Activated T-cell treated with anti-CD3 and anti-CD28 coated beads, Interleukin-2, amount 50 U/mL, for 4 hours (primary cell): ENCODE data around the gene SWAP70. TPM values are rescaled to one million over a fixed set of nuclear protein-coding genes. Genes with fewer than 3 reads are reported as not detected.

Experiments
- ATAC-seq, 2 donors: fragments of 200-7000 bp; cut with Tn5 transposase; one replicate each; pipeline ENCODE4 v1.10.0; 2021
- DNase-seq: peaks from one replicate; pipeline ENCODE4 v3.0.0-alpha.2; 2020
- H3K27me3 Mint-ChIP-seq: one replicate; pipeline ENCODE4 v1.8.0; 2021; ENCODE audit warnings: low read depth, mixed read lengths
- H3K36me3 Mint-ChIP-seq: one replicate; pipeline ENCODE4 v1.8.0; 2022; ENCODE audit warnings: mixed read lengths; ENCODE audit not compliant: insufficient read depth
- H3K4me1 Mint-ChIP-seq: one replicate; pipeline ENCODE4 v1.8.0; 2021; ENCODE audit warnings: low read depth, mixed read lengths
- H3K4me3 Mint-ChIP-seq: one replicate; pipeline ENCODE4 v1.8.0; 2021; ENCODE audit warnings: mild to moderate bottlenecking, moderate library complexity, mixed read lengths
- H3K9me3 Mint-ChIP-seq: one replicate; pipeline ENCODE4 v1.8.0; 2021; ENCODE audit warnings: mixed read lengths
- total RNA-seq, 3 donors: library from RNA; stranded (reverse); gene quantifications; one replicate each; pipeline ENCODE4 v1.2.1, GENCODE V29; 2021

SWAP70 gene
- total RNA-seq, 3 donors from 2014 or later, result 4.6 to 10.0 (median 6.8) TPM

GRCh38 chr11:9633679-9634078 is 30.2 kb upstream of the SWAP70 start:
- no peak for ATAC-seq
- H3K4me1 Mint-ChIP-seq, result no peaks in the 10 kb centered on the region
- H3K27me3 Mint-ChIP-seq, result peaks cover 3% of the 10 kb centered on the region
- H3K4me3 Mint-ChIP-seq, result no peak overlapping the region
- no peaks in the 10 kb centered on the region for H3K36me3 Mint-ChIP-seq
- DNase-seq, result no peak
- H3K9me3 Mint-ChIP-seq, result no peaks in the 10 kb centered on the region

GRCh38 chr11:9636691-9637090 is 27.2 kb upstream of the SWAP70 start:
- no peak overlapping the region for H3K4me3 Mint-ChIP-seq
- no peaks in the 10 kb centered on the region for H3K36me3 Mint-ChIP-seq
- H3K9me3 Mint-ChIP-seq, result no peaks in the 10 kb centered on the region
- H3K27me3 Mint-ChIP-seq, result peaks cover 2% of the 10 kb centered on the region
- no peak for DNase-seq
- no peaks in the 10 kb centered on the region for H3K4me1 Mint-ChIP-seq
- ATAC-seq, result no peak

DNA sequence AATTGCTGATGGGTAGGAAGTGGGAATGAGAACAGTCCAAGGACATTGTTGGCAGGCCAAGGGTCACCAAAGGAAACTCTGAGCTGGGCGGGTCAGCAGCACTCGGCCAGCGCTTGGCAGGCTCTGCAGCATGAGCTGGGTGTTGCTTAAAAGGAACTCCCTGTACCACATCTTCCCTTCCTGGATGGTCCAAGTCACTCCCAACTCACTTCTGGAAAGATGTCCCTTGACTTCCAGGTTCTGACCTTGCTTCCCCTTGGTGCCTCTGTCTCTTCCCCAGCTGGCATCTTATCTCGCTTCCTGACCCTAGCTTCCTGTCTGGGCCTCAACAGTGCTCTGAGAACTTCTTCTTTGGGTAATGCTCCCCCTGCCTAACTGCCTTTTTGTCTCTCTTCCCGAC is 24.8 kb upstream of the SWAP70 start:
- ATAC-seq, result no peak

GRCh38 chr11:9639985-9640384 is 23.9 kb upstream of the SWAP70 start:
- H3K27me3 Mint-ChIP-seq, result peaks cover 2% of the 10 kb centered on the region
- H3K4me3 Mint-ChIP-seq, result no peak overlapping the region
- no peak for ATAC-seq
- no peaks in the 10 kb centered on the region for H3K4me1 Mint-ChIP-seq
- no peak for DNase-seq
- no peaks in the 10 kb centered on the region for H3K9me3 Mint-ChIP-seq
- H3K36me3 Mint-ChIP-seq, result no peaks in the 10 kb centered on the region

More for the DNA sequence above, 24.8 kb upstream of the SWAP70 start:
- H3K36me3 Mint-ChIP-seq, result no peaks in the 10 kb centered on the region
- DNase-seq, result no peak
- H3K4me1 Mint-ChIP-seq, result no peaks in the 10 kb centered on the region
- H3K27me3 Mint-ChIP-seq, result peaks cover 2% of the 10 kb centered on the region
- no peaks in the 10 kb centered on the region for H3K9me3 Mint-ChIP-seq
- H3K4me3 Mint-ChIP-seq, result no peak overlapping the region

DNA sequence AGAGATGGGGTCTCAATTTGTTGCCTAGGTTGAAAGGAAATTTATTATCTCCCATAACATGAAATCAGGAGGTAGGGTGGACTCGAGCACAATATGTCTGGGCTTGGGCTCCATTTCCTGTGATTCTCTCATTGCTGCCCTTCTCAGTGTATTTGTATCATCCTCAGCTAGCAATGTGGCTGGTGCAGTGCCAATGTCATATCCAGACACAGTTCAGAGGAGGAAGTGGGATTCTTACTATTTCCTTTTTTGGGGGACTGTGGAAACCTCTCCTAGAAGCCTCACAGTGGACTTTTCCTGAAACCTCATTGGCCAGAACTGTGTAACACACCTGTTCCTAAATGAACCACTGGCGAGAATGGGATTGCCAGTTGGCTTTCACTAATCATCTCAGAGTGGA is 21.0 kb upstream of the SWAP70 start:
- H3K4me3 Mint-ChIP-seq, result no peak overlapping the region
- H3K27me3 Mint-ChIP-seq, result peaks cover 2% of the 10 kb centered on the region
- H3K36me3 Mint-ChIP-seq, result no peaks in the 10 kb centered on the region
- H3K9me3 Mint-ChIP-seq, result no peaks in the 10 kb centered on the region
- DNase-seq, result no peak
- H3K4me1 Mint-ChIP-seq, result no peaks in the 10 kb centered on the region
- no peak for ATAC-seq

DNA sequence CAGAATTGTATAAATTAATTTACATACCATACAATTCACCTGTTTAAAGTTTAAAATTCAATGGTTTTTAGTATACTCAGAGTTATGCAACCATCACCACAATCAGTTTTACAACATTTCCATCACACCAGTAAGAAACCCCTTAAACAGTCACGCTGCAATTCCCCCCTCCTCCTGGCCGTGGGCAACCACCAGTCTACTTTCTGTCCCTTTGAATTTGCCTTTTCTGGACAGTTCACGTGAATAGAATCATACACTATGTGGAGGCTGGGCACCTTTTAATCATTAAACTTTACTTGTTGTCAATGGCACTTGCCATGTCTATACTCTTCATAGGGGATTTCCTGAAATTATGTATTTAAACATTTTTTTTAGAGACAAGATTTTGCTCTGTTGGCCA is 20.1 kb upstream of the SWAP70 start:
- H3K27me3 Mint-ChIP-seq, result peaks cover 2% of the 10 kb centered on the region
- no peak for DNase-seq
- ATAC-seq, result no peak
- H3K36me3 Mint-ChIP-seq, result no peaks in the 10 kb centered on the region
- H3K9me3 Mint-ChIP-seq, result peaks cover 4% of the 10 kb centered on the region
- H3K4me1 Mint-ChIP-seq, result no peaks in the 10 kb centered on the region
- no peak overlapping the region for H3K4me3 Mint-ChIP-seq

DNA sequence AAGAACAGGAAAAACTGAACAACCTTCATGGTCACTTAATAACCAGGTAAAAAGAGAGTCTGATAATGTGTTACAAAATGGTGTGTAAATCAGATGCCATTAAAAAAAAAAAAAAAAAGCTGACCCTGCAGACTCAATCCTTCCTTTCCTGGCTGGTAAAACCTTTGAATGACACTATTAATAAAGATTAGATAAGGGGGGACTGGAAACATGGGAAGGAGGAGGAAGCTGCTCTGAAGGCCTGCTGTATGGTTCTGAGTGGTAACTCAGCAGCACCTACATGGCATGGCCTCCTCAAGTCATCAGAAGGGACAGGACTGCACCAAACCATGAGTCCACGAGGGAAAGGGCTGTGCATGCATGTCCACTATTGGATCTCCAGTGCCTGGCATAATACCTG is 18.0 kb upstream of the SWAP70 start:
- Mint-ChIP-seq H3K9me3 (peaks cover 4% of the 10 kb centered on the region), H3K27me3 (no peaks in the 10 kb centered on the region), H3K36me3 (no peaks in the 10 kb centered on the region), H3K4me1 (no peaks in the 10 kb centered on the region), H3K4me3 (no peak overlapping the region)
- ATAC-seq (no peak), DNase-seq (no peak)

DNA sequence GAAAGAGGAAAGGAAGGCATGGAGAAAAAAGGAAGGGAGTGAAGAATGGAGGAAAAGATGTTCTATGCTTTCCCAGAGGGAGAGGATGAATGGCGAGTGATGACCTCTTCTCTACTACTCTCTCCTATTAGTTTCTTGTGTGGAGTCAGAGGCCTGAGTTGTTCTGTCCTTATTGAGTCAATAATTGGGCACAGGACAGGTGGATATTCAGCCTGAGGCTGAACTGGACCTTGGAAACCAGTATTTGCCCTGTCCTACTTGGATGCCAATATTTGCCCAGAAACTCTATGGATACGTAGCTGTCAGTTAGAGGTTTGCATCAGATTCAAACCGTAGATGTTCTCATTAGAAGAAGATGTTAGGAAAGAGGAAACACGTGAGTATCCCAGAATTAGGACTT is 17.6 kb upstream of the SWAP70 start:
- Mint-ChIP-seq H3K4me3 (no peak overlapping the region), H3K9me3 (peaks cover 4% of the 10 kb centered on the region), H3K36me3 (no peaks in the 10 kb centered on the region), H3K27me3 (no peaks in the 10 kb centered on the region), H3K4me1 (no peaks in the 10 kb centered on the region)
- DNase-seq (no peak), ATAC-seq (no peak)

GRCh38 chr11:9651481-9651880 is 12.4 kb upstream of the SWAP70 start:
- ATAC-seq (no peak), DNase-seq (no peak)
- peaks cover 4% of the 10 kb centered on the region for H3K9me3 Mint-ChIP-seq
- no peaks in the 10 kb centered on the region for H3K4me1 Mint-ChIP-seq
- no peaks in the 10 kb centered on the region for H3K36me3 Mint-ChIP-seq
- no peak overlapping the region for H3K4me3 Mint-ChIP-seq
- no peaks in the 10 kb centered on the region for H3K27me3 Mint-ChIP-seq

DNA sequence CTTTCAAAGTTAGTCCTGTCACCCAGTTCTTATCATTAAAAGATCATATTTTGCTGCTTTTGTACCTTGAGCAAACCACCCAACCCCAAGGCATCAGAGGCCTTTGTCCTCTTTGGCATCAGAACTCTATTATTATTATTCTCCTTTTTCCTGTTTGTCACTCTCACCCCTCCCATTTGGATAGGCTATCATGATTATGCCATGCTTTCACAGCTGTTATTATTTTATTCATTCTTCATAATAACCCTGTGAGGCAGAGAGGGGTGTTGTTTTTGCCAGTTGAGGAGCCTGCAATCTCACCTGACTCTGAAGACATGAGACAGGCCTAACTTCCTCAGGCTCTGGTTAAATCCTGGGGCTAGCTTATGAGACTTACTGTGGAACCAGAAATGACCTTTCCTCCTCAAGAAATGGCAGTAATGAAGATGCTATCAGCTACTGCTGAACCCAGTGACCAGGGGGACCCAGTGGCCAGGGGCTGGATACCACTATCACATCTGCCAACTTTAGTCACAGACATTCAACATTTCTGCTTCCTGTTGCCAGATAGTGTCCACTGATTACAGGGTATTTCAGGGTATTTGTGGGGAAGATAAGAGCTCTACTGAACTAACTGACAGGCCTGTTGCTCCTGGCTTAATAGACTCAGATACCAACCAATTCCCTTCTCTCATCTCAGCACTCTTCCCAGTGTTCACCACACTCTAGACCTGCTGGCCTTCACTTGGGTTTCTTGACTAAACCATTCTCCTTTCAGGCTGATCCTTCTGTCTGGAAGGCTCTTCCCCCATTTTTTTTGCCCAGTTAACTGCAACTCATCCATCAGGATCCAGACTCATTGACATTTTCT is 11.8 kb upstream of the SWAP70 start:
- Mint-ChIP-seq H3K27me3 (no peaks in the 10 kb centered on the region), H3K36me3 (no peaks in the 10 kb centered on the region), H3K4me3 (no peak overlapping the region), H3K4me1 (no peaks in the 10 kb centered on the region), H3K9me3 (peaks cover 4% of the 10 kb centered on the region)
- no peak for ATAC-seq
- no peak for DNase-seq

- Mint-ChIP-seq H3K36me3 (no peaks in the 10 kb centered on the region), H3K9me3 (no peaks in the 10 kb centered on the region), H3K27me3 (no peaks in the 10 kb centered on the region), H3K4me3 (no peak overlapping the region), H3K4me1 (no peaks in the 10 kb centered on the region)
- ATAC-seq (no peak), DNase-seq (no peak)
Measured at GRCh38 chr11:9653871-9654270, 10.0 kb upstream of the SWAP70 start.

GRCh38 chr11:9656864-9657263 is 7.0 kb upstream of the SWAP70 start:
- no peaks in the 10 kb centered on the region for H3K9me3 Mint-ChIP-seq
- H3K4me1 Mint-ChIP-seq, result no peaks in the 10 kb centered on the region
- no peak for ATAC-seq
- H3K4me3 Mint-ChIP-seq, result no peak overlapping the region
- DNase-seq, result no peak
- H3K36me3 Mint-ChIP-seq, result no peaks in the 10 kb centered on the region
- peaks cover 13% of the 10 kb centered on the region for H3K27me3 Mint-ChIP-seq

- Mint-ChIP-seq H3K36me3 (no peaks in the 10 kb centered on the region), H3K9me3 (no peaks in the 10 kb centered on the region), H3K27me3 (peaks cover 20% of the 10 kb centered on the region), H3K4me1 (peaks cover 4% of the 10 kb centered on the region), H3K4me3 (no peak overlapping the region)
- ATAC-seq (no peak), DNase-seq (no peak)
Measured at GRCh38 chr11:9657531-9657930, 6.3 kb upstream of the SWAP70 start.

GRCh38 chr11:9660886-9661285 is 3.0 kb upstream of the SWAP70 start:
- DNase-seq (no peak), ATAC-seq (no peak)
- peaks cover 7% of the 10 kb centered on the region for H3K9me3 Mint-ChIP-seq
- H3K4me1 Mint-ChIP-seq, result peaks cover 12% of the 10 kb centered on the region
- peaks cover 27% of the 10 kb centered on the region for H3K27me3 Mint-ChIP-seq
- H3K36me3 Mint-ChIP-seq, result peaks cover 2% of the 10 kb centered on the region
- peak overlapping the region; percentile 19 for H3K4me3 Mint-ChIP-seq

DNA sequence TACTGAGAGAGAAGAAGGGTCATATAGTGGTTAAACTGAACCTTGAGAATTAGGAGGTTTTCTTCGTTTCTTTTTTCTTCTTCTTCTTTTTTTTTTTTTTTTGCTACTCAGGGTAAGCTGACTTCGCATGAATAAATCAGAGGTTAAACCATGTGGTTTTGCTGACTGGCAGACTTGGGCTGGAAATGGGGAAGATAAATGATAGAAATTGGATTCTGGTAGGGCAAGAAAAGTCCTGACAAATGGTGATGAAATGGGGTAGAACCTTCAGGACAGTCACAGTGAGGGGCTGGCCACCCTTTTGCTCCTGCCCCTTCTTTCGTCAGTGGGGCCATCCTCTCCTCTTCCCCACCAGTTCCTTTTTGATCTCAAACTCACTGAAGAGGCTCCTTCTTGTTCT is 1.6 kb upstream of the SWAP70 start:
- no peak for DNase-seq
- H3K36me3 Mint-ChIP-seq, result peaks cover 2% of the 10 kb centered on the region
- peaks cover 12% of the 10 kb centered on the region for H3K9me3 Mint-ChIP-seq
- H3K27me3 Mint-ChIP-seq, result peaks cover 27% of the 10 kb centered on the region
- H3K4me3 Mint-ChIP-seq, result peak overlapping the region; percentile 85
- ATAC-seq, result no peak
- H3K4me1 Mint-ChIP-seq, result peaks cover 12% of the 10 kb centered on the region
